Measurements from ENCODE around the gene ZNF784.

ZNF784 gene

DNA sequence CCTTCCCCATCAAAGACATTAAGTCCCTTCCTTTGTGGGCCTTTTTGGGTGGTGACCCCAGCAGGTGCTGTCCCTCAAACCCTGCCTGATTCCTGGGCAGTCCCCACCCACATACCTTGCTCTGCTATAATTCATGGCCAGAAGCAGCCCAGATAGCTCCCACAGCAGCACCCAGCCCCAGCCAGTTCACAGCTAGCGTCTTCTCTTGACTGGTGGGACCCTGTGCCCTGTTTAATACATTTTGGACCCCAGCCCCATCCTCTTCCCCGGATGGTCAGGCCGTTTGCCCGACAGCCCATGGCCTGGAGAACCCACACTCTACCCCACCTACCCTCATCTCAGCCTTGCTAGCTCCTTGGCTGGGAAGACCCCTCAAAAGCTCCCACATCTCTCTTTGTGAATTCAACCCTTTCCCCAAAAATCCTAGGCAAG is 25.8 kb upstream of the ZNF784 start:
- TF ChIP-seq, protein P1, sequence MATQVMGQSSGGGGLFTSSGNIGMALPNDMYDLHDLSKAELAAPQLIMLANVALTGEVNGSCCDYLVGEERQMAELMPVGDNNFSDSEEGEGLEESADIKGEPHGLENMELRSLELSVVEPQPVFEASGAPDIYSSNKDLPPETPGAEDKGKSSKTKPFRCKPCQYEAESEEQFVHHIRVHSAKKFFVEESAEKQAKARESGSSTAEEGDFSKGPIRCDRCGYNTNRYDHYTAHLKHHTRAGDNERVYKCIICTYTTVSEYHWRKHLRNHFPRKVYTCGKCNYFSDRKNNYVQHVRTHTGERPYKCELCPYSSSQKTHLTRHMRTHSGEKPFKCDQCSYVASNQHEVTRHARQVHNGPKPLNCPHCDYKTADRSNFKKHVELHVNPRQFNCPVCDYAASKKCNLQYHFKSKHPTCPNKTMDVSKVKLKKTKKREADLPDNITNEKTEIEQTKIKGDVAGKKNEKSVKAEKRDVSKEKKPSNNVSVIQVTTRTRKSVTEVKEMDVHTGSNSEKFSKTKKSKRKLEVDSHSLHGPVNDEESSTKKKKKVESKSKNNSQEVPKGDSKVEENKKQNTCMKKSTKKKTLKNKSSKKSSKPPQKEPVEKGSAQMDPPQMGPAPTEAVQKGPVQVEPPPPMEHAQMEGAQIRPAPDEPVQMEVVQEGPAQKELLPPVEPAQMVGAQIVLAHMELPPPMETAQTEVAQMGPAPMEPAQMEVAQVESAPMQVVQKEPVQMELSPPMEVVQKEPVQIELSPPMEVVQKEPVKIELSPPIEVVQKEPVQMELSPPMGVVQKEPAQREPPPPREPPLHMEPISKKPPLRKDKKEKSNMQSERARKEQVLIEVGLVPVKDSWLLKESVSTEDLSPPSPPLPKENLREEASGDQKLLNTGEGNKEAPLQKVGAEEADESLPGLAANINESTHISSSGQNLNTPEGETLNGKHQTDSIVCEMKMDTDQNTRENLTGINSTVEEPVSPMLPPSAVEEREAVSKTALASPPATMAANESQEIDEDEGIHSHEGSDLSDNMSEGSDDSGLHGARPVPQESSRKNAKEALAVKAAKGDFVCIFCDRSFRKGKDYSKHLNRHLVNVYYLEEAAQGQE (IDR thresholded peaks at IDR 0.05; ENCODE audit: insufficient replicate concordance, low read depth): no peak
- TF ChIP-seq SPI1 (IDR thresholded peaks at IDR 0.05; ENCODE audit: borderline replicate concordance, low read depth): no peak
- no peak for TF ChIP-seq POLR2AphosphoS5 (IDR thresholded peaks at IDR 0.05; ENCODE audit: low read depth)
- no peak for TF ChIP-seq GABPA (IDR thresholded peaks at IDR 0.05; ENCODE audit: low read depth)
- TF ChIP-seq, protein P2, sequence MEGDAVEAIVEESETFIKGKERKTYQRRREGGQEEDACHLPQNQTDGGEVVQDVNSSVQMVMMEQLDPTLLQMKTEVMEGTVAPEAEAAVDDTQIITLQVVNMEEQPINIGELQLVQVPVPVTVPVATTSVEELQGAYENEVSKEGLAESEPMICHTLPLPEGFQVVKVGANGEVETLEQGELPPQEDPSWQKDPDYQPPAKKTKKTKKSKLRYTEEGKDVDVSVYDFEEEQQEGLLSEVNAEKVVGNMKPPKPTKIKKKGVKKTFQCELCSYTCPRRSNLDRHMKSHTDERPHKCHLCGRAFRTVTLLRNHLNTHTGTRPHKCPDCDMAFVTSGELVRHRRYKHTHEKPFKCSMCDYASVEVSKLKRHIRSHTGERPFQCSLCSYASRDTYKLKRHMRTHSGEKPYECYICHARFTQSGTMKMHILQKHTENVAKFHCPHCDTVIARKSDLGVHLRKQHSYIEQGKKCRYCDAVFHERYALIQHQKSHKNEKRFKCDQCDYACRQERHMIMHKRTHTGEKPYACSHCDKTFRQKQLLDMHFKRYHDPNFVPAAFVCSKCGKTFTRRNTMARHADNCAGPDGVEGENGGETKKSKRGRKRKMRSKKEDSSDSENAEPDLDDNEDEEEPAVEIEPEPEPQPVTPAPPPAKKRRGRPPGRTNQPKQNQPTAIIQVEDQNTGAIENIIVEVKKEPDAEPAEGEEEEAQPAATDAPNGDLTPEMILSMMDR (IDR thresholded peaks at IDR 0.05; ENCODE audit: insufficient read depth, low read length): no peak

DNA sequence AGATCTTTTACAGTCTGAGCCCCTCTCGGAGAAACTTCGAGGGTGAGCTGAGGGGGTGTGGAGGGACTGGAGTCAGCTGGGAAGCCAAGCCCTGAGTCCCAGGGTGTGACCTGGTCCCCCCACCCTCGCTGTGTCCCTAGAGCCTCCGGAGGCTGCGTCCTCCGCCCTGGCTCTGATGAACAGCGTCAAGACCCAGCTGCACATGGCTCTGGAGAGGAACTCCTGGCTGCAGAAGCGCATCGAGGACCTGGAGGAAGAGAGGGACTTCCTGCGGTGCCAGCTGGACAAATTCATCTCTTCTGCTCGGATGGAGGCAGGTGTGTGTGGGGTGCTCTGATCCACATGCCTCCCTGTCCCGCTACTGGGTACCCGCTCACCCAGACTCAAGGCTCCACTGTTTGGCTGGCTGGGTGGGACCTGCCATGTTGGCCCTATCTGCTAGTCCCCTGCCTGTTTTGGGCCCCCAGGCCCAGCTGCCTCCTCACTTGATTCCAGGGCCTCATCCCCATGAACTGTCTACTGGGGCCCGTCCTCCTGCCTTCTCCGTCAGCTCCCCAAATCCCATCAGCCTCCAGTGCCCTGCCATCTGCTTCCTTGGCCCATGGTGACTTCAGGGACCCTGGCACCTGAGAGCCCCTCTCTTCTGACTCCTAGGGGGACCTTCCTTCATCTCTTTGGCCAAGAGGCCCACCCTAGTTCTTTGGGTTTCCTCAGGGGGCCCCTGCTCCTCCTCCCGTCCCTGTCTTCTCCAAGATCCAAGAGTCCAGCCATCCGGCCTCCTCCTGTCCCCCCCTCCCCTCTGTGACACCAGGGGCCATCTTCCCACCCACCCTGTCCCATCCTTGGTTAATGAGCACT is 25.1 kb upstream of the ZNF784 start:
- no peak for TF ChIP-seq SPI1 (IDR thresholded peaks at IDR 0.05; ENCODE audit: borderline replicate concordance, low read depth)
- TF ChIP-seq POLR2AphosphoS5 (IDR thresholded peaks at IDR 0.05; ENCODE audit: low read depth): no peak
- TF ChIP-seq, protein P2 (IDR thresholded peaks at IDR 0.05; ENCODE audit: insufficient read depth, low read length): no peak
- TF ChIP-seq, protein P1 (IDR thresholded peaks at IDR 0.05; ENCODE audit: insufficient replicate concordance, low read depth): no peak
- TF ChIP-seq GABPA (IDR thresholded peaks at IDR 0.05; ENCODE audit: low read depth): no peak
- H3K27me3 ChIP-seq (ENCODE audit: insufficient read depth, poor library complexity, severe bottlenecking): no peaks in the 10 kb centered on the region
- no peak for DNase-seq (ENCODE audit: low read depth in 1 of 2, low spot score in 1 of 2)
- H3K4me3 ChIP-seq (replicated peaks; ENCODE audit: insufficient read depth, low read length): no peak overlapping the region
- H3K27ac ChIP-seq (replicated peaks): no peak overlapping the region

More for the DNA sequence above, 25.8 kb upstream of the ZNF784 start:
- no peak for DNase-seq (ENCODE audit: low read depth in 1 of 2, low spot score in 1 of 2)
- no peak overlapping the region for H3K27ac ChIP-seq (replicated peaks)
- H3K4me3 ChIP-seq (replicated peaks; ENCODE audit: insufficient read depth, low read length): no peak overlapping the region
- no peaks in the 10 kb centered on the region for H3K27me3 ChIP-seq (ENCODE audit: insufficient read depth, poor library complexity, severe bottlenecking)

DNA sequence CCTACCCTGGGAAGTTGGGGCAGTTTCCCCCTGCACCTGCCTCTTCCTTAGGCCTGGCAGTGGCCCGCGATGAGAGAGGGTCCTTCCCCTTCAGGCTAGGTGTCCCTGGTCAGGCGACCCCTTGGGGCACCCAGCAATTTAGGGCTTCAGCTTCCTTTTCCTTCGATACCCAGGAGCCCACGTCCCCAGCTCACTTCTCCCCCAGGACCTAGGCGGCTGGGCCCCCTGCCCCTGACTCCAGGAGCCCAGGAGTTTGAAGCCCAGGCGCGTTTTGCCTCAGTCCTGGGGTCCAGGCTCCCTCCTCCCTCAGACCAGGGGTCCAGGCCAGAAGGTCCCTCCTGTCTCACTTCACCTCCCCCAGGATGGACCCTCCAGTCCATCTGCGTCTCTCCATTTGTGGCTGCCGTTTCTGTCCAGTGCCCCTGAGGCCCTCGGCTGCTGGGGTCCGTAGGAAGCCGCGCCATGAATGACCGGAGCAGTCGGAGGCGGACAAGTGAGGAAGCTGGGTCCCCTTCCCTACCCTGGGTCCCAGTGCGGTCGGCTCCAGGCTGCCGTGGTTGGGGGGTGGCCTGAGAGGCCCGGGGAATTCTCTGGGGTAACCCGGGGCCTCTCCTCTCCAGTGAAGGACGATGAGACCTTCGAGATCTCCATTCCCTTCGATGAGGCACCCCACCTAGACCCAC is 24.4 kb upstream of the ZNF784 start:
- H3K27me3 ChIP-seq (ENCODE audit: insufficient read depth, poor library complexity, severe bottlenecking): no peaks in the 10 kb centered on the region
- peak overlapping the region; percentile 83 for H3K27ac ChIP-seq (replicated peaks)
- TF ChIP-seq POLR2AphosphoS5 (IDR thresholded peaks at IDR 0.05; ENCODE audit: low read depth): no peak
- no peak for TF ChIP-seq SPI1 (IDR thresholded peaks at IDR 0.05; ENCODE audit: borderline replicate concordance, low read depth)
- TF ChIP-seq, protein P1 (IDR thresholded peaks at IDR 0.05; ENCODE audit: insufficient replicate concordance, low read depth): no peak
- no peak for TF ChIP-seq GABPA (IDR thresholded peaks at IDR 0.05; ENCODE audit: low read depth)
- TF ChIP-seq, protein P2 (IDR thresholded peaks at IDR 0.05; ENCODE audit: insufficient read depth, low read length): no peak
- peak overlapping the region; percentile 77 for H3K4me3 ChIP-seq (replicated peaks; ENCODE audit: insufficient read depth, low read length)
- DNase-seq (ENCODE audit: low read depth in 1 of 2, low spot score in 1 of 2): no peak

Measured in HL-60 (cell line).